Fibroblast of pulmonary artery (primary cell): Measurements from ENCODE around the gene TSPYL6.
"Not testable (repeated sequence)": the region's sequence is repeated elsewhere in the genome, so short reads cannot be mapped to it uniquely, and the experiment has no call there.

Experiments
- DNase-seq: peaks from one replicate; pipeline ENCODE4 v3.0.0-alpha.2; 2010; ENCODE audit warnings: low read depth
- H3K4me3 ChIP-seq: replicated peaks from 2 replicates; pipeline ENCODE4 v1.5.1; 2011; ENCODE audit warnings: low read depth, mild to moderate bottlenecking, control low read depth, low read length, moderate library complexity
- TF ChIP-seq, protein P1 (sequence below): IDR thresholded peaks from 2 replicates; pipeline ENCODE4 v1.5.1; 2011; ENCODE audit warnings: mild to moderate bottlenecking, control low read depth, low read length, inconsistent platforms; ENCODE audit errors: missing control alignments

The TSPYL6 gene

DNA sequence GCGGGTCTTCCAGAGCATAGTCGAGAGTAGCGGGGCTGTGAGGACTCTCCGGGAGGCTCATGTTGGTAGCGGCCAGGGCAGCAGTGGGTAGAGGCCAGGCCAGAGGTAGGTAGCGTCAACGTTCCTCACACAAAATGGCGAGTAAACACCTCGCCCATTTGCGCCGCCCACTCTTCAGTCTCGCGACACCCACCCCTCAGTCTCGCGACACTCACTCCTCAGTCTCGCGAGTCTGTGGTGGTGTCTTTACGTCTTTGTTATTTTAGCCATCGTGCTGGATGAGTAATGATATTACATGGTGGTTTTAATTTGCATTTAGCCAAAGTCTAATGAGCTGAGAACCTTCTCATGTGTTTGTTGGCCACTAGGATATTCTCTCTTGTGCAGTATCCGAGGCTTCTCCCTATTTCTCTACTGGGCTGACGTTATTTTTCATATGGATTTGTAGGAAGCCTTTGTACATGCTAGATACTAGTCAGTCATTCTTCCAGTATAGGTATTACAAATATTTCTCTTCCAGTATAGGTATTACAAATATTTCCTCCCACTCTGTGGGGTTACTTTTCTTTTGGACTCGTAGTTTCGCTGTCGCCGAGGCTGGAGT is at the start of gene TSPYL6:
Gene TSPYL6, minus strand, starts transcription at position 139 of the 604 bp plus-strand sequence. Its CDS starts 78 bp downstream, at position 61.
- DNase-seq = no peak
- H3K4me3 ChIP-seq = no peak within 1 kb of the TSS
- TF ChIP-seq, protein P1, sequence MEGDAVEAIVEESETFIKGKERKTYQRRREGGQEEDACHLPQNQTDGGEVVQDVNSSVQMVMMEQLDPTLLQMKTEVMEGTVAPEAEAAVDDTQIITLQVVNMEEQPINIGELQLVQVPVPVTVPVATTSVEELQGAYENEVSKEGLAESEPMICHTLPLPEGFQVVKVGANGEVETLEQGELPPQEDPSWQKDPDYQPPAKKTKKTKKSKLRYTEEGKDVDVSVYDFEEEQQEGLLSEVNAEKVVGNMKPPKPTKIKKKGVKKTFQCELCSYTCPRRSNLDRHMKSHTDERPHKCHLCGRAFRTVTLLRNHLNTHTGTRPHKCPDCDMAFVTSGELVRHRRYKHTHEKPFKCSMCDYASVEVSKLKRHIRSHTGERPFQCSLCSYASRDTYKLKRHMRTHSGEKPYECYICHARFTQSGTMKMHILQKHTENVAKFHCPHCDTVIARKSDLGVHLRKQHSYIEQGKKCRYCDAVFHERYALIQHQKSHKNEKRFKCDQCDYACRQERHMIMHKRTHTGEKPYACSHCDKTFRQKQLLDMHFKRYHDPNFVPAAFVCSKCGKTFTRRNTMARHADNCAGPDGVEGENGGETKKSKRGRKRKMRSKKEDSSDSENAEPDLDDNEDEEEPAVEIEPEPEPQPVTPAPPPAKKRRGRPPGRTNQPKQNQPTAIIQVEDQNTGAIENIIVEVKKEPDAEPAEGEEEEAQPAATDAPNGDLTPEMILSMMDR = no peak

GRCh38 chr2:54303631-54304030 is 47.6 kb upstream of the TSPYL6 start:
- TF ChIP-seq, protein P1 = no peak
- no peak for DNase-seq
- no peak overlapping the region for H3K4me3 ChIP-seq

DNA sequence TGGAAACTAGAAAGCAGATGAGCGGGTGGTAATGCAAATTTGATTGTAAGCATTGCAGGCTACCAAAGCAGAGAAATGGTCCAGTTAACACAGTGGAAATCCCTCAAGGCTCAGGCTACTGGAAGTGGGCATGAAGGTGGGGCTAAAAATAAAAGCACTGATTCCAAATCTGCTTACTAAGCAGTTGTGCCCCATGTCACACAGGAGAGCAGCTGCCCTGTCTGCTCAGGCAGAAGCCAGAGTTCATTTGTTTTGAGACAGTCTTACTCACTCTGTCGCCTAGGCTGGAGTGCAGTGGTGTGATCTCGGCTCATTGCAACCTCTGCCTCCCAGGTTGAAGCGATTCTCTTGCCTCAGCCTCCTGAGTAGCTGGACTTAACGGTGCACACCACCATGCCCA is 42.5 kb upstream of the TSPYL6 start:
- no peak overlapping the region for H3K4me3 ChIP-seq
- TF ChIP-seq, protein P1 = no peak
- no peak for DNase-seq

DNA sequence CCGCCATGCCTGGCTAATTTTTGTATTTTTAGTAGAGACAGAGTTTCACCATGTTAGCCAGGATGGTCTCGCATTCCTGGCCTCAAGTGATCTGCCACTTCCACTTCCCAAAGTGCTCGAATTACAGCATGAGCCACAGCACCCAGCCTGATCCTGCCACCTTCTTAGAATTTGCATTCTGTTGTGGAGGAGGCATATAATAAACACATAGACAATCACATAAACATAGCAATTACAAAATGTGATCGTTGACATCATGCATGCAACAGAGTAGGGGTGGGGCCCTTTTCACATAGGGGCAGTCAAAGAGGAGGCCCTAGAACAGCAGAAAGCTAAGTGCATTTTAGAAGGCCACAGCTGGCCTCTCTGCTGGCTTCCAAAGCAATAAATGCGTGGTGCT is 39.9 kb upstream of the TSPYL6 start:
- TF ChIP-seq, protein P1 = no peak
- no peak overlapping the region for H3K4me3 ChIP-seq
- DNase-seq = no peak

- H3K4me3 ChIP-seq, DNase-seq: not testable (repeated sequence)
These were observed 38.6 kb upstream of the TSPYL6 start for GRCh38 chr2:54294665-54295064.

- no peak overlapping the region for H3K4me3 ChIP-seq
- TF ChIP-seq, protein P1 = no peak
- DNase-seq = no peak
These were observed 34.5 kb upstream of the TSPYL6 start for GRCh38 chr2:54290356-54291025.

GRCh38 chr2:54289917-54290316 is 33.9 kb upstream of the TSPYL6 start:
- TF ChIP-seq, protein P1 = no peak
- no peak overlapping the region for H3K4me3 ChIP-seq
- DNase-seq = no peak
